Activated naive CD8-positive, alpha-beta T cell treated with anti-CD3 and anti-CD28 coated beads, Interleukin-2, amount 10 ng/mL, durations not matched to agents 7 days and 5 days (primary cell): ENCODE measurements around the gene SEC61A2. TPM values are rescaled to one million over a fixed set of nuclear protein-coding genes. Genes with fewer than 3 reads are reported as not detected.

Experiments used
- ATAC-seq: fragments of 150-1000 bp; cut with Tn5 transposase; one replicate; pipeline ENCODE4 v1.10.0; 2021; ENCODE audit warnings: low read depth, moderate library complexity
- POLR2A ChIA-PET: fragments of 350-600 bp; sonication (Branson Sonifier 250); formaldehyde crosslinking; loops from one replicate; lab custom pipeline; 2021; ENCODE audit warnings: antibody characterized with exemption; lab: Charles Lee
- DNase-seq: peaks from one replicate; pipeline ENCODE4 v3.0.0; 2021
- H3K27ac Mint-ChIP-seq: one replicate; pipeline ENCODE4 v1.8.0; 2022; ENCODE audit warnings: mild to moderate bottlenecking, mixed read lengths
- H3K27me3 Mint-ChIP-seq: one replicate; pipeline ENCODE4 v1.8.0; 2022; ENCODE audit warnings: mild to moderate bottlenecking, moderate library complexity, mixed read lengths
- H3K36me3 Mint-ChIP-seq: one replicate; pipeline ENCODE4 v1.8.0; 2021; ENCODE audit warnings: mild to moderate bottlenecking, mixed read lengths
- H3K4me1 Mint-ChIP-seq: one replicate; pipeline ENCODE4 v1.8.0; 2021; ENCODE audit warnings: mixed read lengths
- H3K4me3 Mint-ChIP-seq: one replicate; pipeline ENCODE4 v1.8.0; 2022; ENCODE audit warnings: mild to moderate bottlenecking, moderate library complexity, mixed read lengths
- H3K9me3 Mint-ChIP-seq: one replicate; pipeline ENCODE4 v1.8.0; 2021; ENCODE audit warnings: mixed read lengths
- total RNA-seq, 2 experiments: library from RNA; stranded (reverse); gene quantifications; one replicate each; pipeline ENCODE4 v1.2.3, GENCODE V29; 2021

SEC61A2 gene
- total RNA-seq, 2 experiments from 2014 or later = 13.2 to 14.5 TPM

- Mint-ChIP-seq H3K27me3 (no peaks in the 10 kb centered on the region), H3K27ac (no peak overlapping the region), H3K9me3 (no peaks in the 10 kb centered on the region), H3K36me3 (peaks cover 43% of the 10 kb centered on the region), H3K4me1 (peaks cover 16% of the 10 kb centered on the region), H3K4me3 (no peak overlapping the region)
- DNase-seq (no peak), ATAC-seq (no peak)
- POLR2A ChIA-PET = no interaction called here
Observed at GRCh38 chr10:12121673-12122072, 7.8 kb upstream of the SEC61A2 start.

GRCh38 chr10:12130237-12130872, 878 bp downstream of the SEC61A2 start:
- no peaks in the 10 kb centered on the region for H3K27me3 Mint-ChIP-seq
- peak overlapping the region; percentile 77 for H3K27ac Mint-ChIP-seq
- peaks cover 14% of the 10 kb centered on the region for H3K36me3 Mint-ChIP-seq
- POLR2A ChIA-PET = interaction anchor here (1.0 to 1.7 kb wide), 2 partner anchors 65 to 88 kb away, joined by 6 to 9 read pairs; partner anchors contain the start of genes CDC123, NUDT5 and UPF2
- peak; percentile 32 for ATAC-seq
- H3K9me3 Mint-ChIP-seq = no peaks in the 10 kb centered on the region
- DNase-seq = peak; percentile 36
- H3K4me1 Mint-ChIP-seq = peaks cover 18% of the 10 kb centered on the region
- peak overlapping the region; percentile 93 for H3K4me3 Mint-ChIP-seq

GRCh38 chr10:12135631-12136030, 6.2 kb downstream of the SEC61A2 start:
- no peak overlapping the region for H3K4me3 Mint-ChIP-seq
- H3K27ac Mint-ChIP-seq = no peak overlapping the region
- ATAC-seq (no peak), DNase-seq (no peak)
- peaks cover 6% of the 10 kb centered on the region for H3K36me3 Mint-ChIP-seq
- no peaks in the 10 kb centered on the region for H3K27me3 Mint-ChIP-seq
- H3K9me3 Mint-ChIP-seq = no peaks in the 10 kb centered on the region
- POLR2A ChIA-PET = interaction anchor here (1.0 kb wide), 1 partner anchor 60 kb away, joined by 3 read pairs; the partner anchor contains the start of genes CDC123 and NUDT5
- peaks cover 7% of the 10 kb centered on the region for H3K4me1 Mint-ChIP-seq

GRCh38 chr10:12140038-12140437, 10.6 kb downstream of the SEC61A2 start:
- POLR2A ChIA-PET = no interaction called here
- peaks cover 11% of the 10 kb centered on the region for H3K36me3 Mint-ChIP-seq
- H3K9me3 Mint-ChIP-seq = no peaks in the 10 kb centered on the region
- no peak overlapping the region for H3K4me3 Mint-ChIP-seq
- ATAC-seq (no peak), DNase-seq (no peak)
- H3K4me1 Mint-ChIP-seq = no peaks in the 10 kb centered on the region
- no peaks in the 10 kb centered on the region for H3K27me3 Mint-ChIP-seq
- H3K27ac Mint-ChIP-seq = no peak overlapping the region

- no peaks in the 10 kb centered on the region for H3K27me3 Mint-ChIP-seq
- no peak for ATAC-seq
- no peak overlapping the region for H3K27ac Mint-ChIP-seq
- POLR2A ChIA-PET = no interaction called here
- peaks cover 16% of the 10 kb centered on the region for H3K36me3 Mint-ChIP-seq
- H3K4me3 Mint-ChIP-seq = no peak overlapping the region
- no peaks in the 10 kb centered on the region for H3K9me3 Mint-ChIP-seq
- no peak for DNase-seq
- no peaks in the 10 kb centered on the region for H3K4me1 Mint-ChIP-seq
Observed at GRCh38 chr10:12144538-12144937, 15.1 kb downstream of the SEC61A2 start.

- H3K36me3 Mint-ChIP-seq = peaks cover 10% of the 10 kb centered on the region
- ATAC-seq = no peak
- POLR2A ChIA-PET = no interaction called here
- H3K9me3 Mint-ChIP-seq = no peaks in the 10 kb centered on the region
- no peaks in the 10 kb centered on the region for H3K4me1 Mint-ChIP-seq
- DNase-seq = no peak
- H3K27ac Mint-ChIP-seq = no peak overlapping the region
- H3K27me3 Mint-ChIP-seq = no peaks in the 10 kb centered on the region
- no peak overlapping the region for H3K4me3 Mint-ChIP-seq
Observed at GRCh38 chr10:12150163-12150562, 20.7 kb downstream of the SEC61A2 start.

- DNase-seq (no peak), ATAC-seq (no peak)
- Mint-ChIP-seq H3K36me3 (peaks cover 7% of the 10 kb centered on the region), H3K9me3 (no peaks in the 10 kb centered on the region), H3K4me1 (no peaks in the 10 kb centered on the region), H3K27ac (no peak overlapping the region), H3K27me3 (no peaks in the 10 kb centered on the region), H3K4me3 (no peak overlapping the region)
- POLR2A ChIA-PET = no interaction called here
Observed at GRCh38 chr10:12154516-12154915, 25.0 kb downstream of the SEC61A2 start.

- H3K4me1 Mint-ChIP-seq = no peaks in the 10 kb centered on the region
- no peak overlapping the region for H3K4me3 Mint-ChIP-seq
- POLR2A ChIA-PET = no interaction called here
- no peak for ATAC-seq
- H3K27ac Mint-ChIP-seq = no peak overlapping the region
- peaks cover 12% of the 10 kb centered on the region for H3K36me3 Mint-ChIP-seq
- no peaks in the 10 kb centered on the region for H3K27me3 Mint-ChIP-seq
- no peak for DNase-seq
- H3K9me3 Mint-ChIP-seq = no peaks in the 10 kb centered on the region
Observed at GRCh38 chr10:12156367-12157123, 27.1 kb downstream of the SEC61A2 start.

- POLR2A ChIA-PET = no interaction called here
- Mint-ChIP-seq H3K27ac (no peak overlapping the region), H3K9me3 (no peaks in the 10 kb centered on the region), H3K36me3 (peaks cover 16% of the 10 kb centered on the region), H3K4me3 (no peak overlapping the region), H3K4me1 (no peaks in the 10 kb centered on the region), H3K27me3 (no peaks in the 10 kb centered on the region)
- DNase-seq (no peak), ATAC-seq (no peak)
Observed at GRCh38 chr10:12158111-12158510, 28.6 kb downstream of the SEC61A2 start.

- no peaks in the 10 kb centered on the region for H3K9me3 Mint-ChIP-seq
- H3K27me3 Mint-ChIP-seq = no peaks in the 10 kb centered on the region
- ATAC-seq (no peak), DNase-seq (no peak)
- no peak overlapping the region for H3K27ac Mint-ChIP-seq
- POLR2A ChIA-PET = no interaction called here
- H3K36me3 Mint-ChIP-seq = peaks cover 19% of the 10 kb centered on the region
- no peak overlapping the region for H3K4me3 Mint-ChIP-seq
- H3K4me1 Mint-ChIP-seq = peaks cover 2% of the 10 kb centered on the region
Observed at GRCh38 chr10:12160664-12161063, 31.2 kb downstream of the SEC61A2 start.

- no peak overlapping the region for H3K27ac Mint-ChIP-seq
- no peak for ATAC-seq
- POLR2A ChIA-PET = no interaction called here
Observed at GRCh38 chr10:12162927-12163326, 33.5 kb downstream of the SEC61A2 start.

GRCh38 chr10:12164085-12164484, 34.6 kb downstream of the SEC61A2 start:
- H3K36me3 Mint-ChIP-seq = peaks cover 18% of the 10 kb centered on the region
- ATAC-seq = no peak
- H3K4me3 Mint-ChIP-seq = no peak overlapping the region
- H3K4me1 Mint-ChIP-seq = peaks cover 2% of the 10 kb centered on the region
- H3K27ac Mint-ChIP-seq = no peak overlapping the region
- no peaks in the 10 kb centered on the region for H3K27me3 Mint-ChIP-seq
- POLR2A ChIA-PET = no interaction called here
- H3K9me3 Mint-ChIP-seq = no peaks in the 10 kb centered on the region
- DNase-seq = no peak

More at GRCh38 chr10:12162927-12163326, 33.5 kb downstream of the SEC61A2 start:
- H3K4me1 Mint-ChIP-seq = peaks cover 2% of the 10 kb centered on the region
- H3K9me3 Mint-ChIP-seq = no peaks in the 10 kb centered on the region
- no peak for DNase-seq
- no peaks in the 10 kb centered on the region for H3K27me3 Mint-ChIP-seq
- H3K36me3 Mint-ChIP-seq = peaks cover 17% of the 10 kb centered on the region
- no peak overlapping the region for H3K4me3 Mint-ChIP-seq

- DNase-seq (no peak), ATAC-seq (no peak)
- H3K9me3 Mint-ChIP-seq = no peaks in the 10 kb centered on the region
- H3K4me3 Mint-ChIP-seq = no peak overlapping the region
- peaks cover 19% of the 10 kb centered on the region for H3K36me3 Mint-ChIP-seq
- POLR2A ChIA-PET = no interaction called here
- H3K27ac Mint-ChIP-seq = no peak overlapping the region
- no peaks in the 10 kb centered on the region for H3K27me3 Mint-ChIP-seq
- peaks cover 2% of the 10 kb centered on the region for H3K4me1 Mint-ChIP-seq
Observed at GRCh38 chr10:12165036-12165435, 35.6 kb downstream of the SEC61A2 start.
